Nephron progenitor cell (in vitro differentiated cells): ENCODE results near the gene KRT15.
A peak's percentile ranks its signal among the peaks of the same experiment; 100 is the strongest.

Source experiments
- DNase-seq: peaks from one replicate; pipeline ENCODE4 v3.0.0; 2021
- H3K27ac Mint-ChIP-seq: 2 replicates; pipeline ENCODE4 v1.8.0; 2021; ENCODE audit warnings: mild to moderate bottlenecking, moderate library complexity, mixed read lengths
- H3K27me3 Mint-ChIP-seq: 2 replicates; pipeline ENCODE4 v1.8.0; 2021; ENCODE audit warnings: mild to moderate bottlenecking, low read depth, mixed read lengths; ENCODE audit not compliant: poor library complexity
- H3K36me3 Mint-ChIP-seq: 2 replicates; pipeline ENCODE4 v1.8.0; 2021; ENCODE audit warnings: low read depth, mixed read lengths
- H3K4me1 Mint-ChIP-seq: 2 replicates; pipeline ENCODE4 v1.8.0; 2021; ENCODE audit warnings: mixed read lengths
- H3K4me3 Mint-ChIP-seq: 2 replicates; pipeline ENCODE4 v1.8.0; 2021; ENCODE audit warnings: mild to moderate bottlenecking, moderate library complexity, mixed read lengths
- H3K9me3 Mint-ChIP-seq: 2 replicates; pipeline ENCODE4 v1.8.0; 2021; ENCODE audit warnings: mild to moderate bottlenecking, moderate library complexity, mixed read lengths
- TF ChIP-seq, protein P1 (sequence below): fragments of 200-600 bp; sonication (generic); IDR thresholded peaks from 2 replicates; pipeline ENCODE4 v1.5.0; 2021; ENCODE audit warnings: antibody characterized with exemption

The KRT15 gene

DNA sequence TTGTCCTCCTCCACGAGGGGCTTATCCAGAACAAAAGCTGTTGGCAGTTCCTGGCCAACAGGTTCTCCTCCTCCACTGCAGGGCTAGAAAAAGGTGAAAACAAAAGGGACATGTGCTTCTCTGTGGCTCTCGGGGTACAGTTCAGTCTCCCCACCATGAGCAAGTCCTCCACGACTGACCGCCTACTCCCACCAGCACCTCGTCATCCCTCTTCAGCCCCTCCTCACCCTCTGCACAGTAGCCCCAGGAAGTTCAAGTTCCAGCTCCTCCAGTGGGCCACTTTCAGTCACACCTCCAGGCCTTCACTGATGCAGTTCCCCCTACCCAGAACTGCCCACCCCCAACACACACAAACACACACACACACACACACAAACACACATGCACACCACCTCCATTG lies 33.8 kb upstream of the KRT15 start:
- peaks cover 3% of the 10 kb centered on the region for H3K27me3 Mint-ChIP-seq
- H3K36me3 Mint-ChIP-seq: no peaks in the 10 kb centered on the region
- H3K27ac Mint-ChIP-seq: peak overlapping the region; percentile 74
- H3K4me1 Mint-ChIP-seq: peaks cover 67% of the 10 kb centered on the region
- TF ChIP-seq, protein P1, sequence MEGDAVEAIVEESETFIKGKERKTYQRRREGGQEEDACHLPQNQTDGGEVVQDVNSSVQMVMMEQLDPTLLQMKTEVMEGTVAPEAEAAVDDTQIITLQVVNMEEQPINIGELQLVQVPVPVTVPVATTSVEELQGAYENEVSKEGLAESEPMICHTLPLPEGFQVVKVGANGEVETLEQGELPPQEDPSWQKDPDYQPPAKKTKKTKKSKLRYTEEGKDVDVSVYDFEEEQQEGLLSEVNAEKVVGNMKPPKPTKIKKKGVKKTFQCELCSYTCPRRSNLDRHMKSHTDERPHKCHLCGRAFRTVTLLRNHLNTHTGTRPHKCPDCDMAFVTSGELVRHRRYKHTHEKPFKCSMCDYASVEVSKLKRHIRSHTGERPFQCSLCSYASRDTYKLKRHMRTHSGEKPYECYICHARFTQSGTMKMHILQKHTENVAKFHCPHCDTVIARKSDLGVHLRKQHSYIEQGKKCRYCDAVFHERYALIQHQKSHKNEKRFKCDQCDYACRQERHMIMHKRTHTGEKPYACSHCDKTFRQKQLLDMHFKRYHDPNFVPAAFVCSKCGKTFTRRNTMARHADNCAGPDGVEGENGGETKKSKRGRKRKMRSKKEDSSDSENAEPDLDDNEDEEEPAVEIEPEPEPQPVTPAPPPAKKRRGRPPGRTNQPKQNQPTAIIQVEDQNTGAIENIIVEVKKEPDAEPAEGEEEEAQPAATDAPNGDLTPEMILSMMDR: no peak
- H3K9me3 Mint-ChIP-seq: no peaks in the 10 kb centered on the region
- peak overlapping the region; percentile 2 for H3K4me3 Mint-ChIP-seq
- no peak for DNase-seq

DNA sequence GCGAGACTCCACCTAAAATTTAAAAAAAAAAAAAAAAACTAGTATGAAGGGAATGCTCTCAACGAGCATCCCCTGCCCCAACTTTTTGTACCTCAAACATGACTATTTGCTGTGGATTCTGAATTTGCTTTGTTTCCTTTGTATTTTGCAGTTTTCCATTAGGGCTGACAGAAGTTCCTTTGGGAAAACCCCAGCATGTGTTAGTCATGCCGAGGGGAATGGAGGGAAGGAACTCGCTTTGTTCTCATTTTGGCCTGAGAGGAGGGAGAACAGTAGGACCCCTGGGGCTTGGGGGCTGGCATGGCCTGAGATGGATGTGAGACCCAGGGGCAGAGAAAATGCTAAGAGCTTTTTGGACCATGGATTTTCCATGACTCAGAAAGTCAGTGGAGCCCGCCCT lies 32.7 kb upstream of the KRT15 start:
- Mint-ChIP-seq H3K36me3 (peaks cover 3% of the 10 kb centered on the region), H3K4me1 (peaks cover 74% of the 10 kb centered on the region), H3K4me3 (no peak overlapping the region), H3K27ac (no peak overlapping the region), H3K27me3 (peaks cover 3% of the 10 kb centered on the region), H3K9me3 (peaks cover 6% of the 10 kb centered on the region)
- TF ChIP-seq, protein P1: no peak
- DNase-seq: no peak

DNA sequence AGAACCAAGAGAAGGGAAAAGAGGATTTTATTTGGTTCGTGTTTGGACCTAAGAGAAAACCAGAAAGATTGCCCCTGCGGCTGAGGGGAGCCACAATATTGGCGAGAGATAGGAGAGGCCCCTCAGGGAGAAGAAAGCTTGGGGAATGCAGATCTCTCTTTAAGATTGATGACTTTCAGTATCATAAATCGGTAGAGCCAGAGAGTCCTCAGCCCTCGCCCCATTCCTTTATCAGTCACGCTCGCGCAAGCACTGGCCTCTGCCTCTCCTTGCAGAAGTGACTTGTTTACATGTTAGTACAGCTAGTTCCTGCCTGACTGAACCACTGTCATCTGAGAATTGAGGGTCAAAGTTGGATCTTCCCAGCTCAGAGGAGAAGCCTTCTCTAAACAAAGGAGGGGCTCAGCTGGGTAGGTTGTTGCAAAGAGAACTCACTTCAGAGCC lies 30.9 kb upstream of the KRT15 start:
- peaks cover 3% of the 10 kb centered on the region for H3K36me3 Mint-ChIP-seq
- H3K4me3 Mint-ChIP-seq: peak overlapping the region; percentile 65
- H3K4me1 Mint-ChIP-seq: peaks cover 82% of the 10 kb centered on the region
- H3K27me3 Mint-ChIP-seq: peaks cover 3% of the 10 kb centered on the region
- peak overlapping the region; percentile 99 for H3K27ac Mint-ChIP-seq
- peak; percentile 69 for DNase-seq
- TF ChIP-seq, protein P1: no peak
- peaks cover 7% of the 10 kb centered on the region for H3K9me3 Mint-ChIP-seq

DNA sequence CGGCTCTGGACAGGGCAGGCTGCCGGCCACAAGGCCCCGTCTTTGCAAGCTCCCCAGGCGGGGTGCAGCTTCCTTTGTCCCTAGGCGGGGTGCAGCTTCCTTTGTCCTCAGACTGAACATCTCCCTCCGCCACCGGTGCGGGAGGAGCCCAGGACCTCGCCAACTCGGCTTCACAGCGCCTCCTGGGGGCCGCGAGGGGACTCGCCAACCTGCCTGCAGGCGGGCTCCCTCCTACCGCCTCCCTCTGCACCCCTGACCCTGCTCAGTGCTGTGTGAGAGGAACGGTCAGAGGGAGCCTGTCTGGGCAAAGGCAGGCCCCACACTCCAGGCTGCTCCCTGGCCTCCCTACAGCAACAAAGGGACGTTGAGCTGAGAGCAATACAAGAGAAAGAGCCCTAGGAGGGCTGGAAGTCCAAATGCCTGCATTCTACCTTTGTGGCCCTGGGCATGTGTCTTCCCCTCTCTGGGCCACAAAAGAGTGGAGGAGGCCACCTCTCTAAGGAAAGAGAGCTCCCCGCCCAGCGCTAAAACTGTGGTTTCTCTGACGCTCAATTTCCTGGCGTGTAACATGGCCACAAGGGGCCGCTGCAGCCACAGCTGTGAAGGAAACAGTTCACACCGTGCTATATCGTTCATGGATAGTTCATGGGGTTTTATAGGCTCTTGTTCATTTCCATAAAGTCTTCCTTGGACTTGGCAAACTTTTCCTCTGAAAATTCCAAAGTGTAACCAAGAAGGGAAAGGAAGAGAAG lies 30.3 kb upstream of the KRT15 start:
- Mint-ChIP-seq H3K9me3 (peaks cover 7% of the 10 kb centered on the region), H3K4me1 (peaks cover 84% of the 10 kb centered on the region), H3K27me3 (no peaks in the 10 kb centered on the region), H3K4me3 (peak overlapping the region; percentile 65), H3K36me3 (peaks cover 3% of the 10 kb centered on the region), H3K27ac (peak overlapping the region; percentile 99)
- peak; percentile 86 for DNase-seq
- TF ChIP-seq, protein P1: peak; percentile 90

DNA sequence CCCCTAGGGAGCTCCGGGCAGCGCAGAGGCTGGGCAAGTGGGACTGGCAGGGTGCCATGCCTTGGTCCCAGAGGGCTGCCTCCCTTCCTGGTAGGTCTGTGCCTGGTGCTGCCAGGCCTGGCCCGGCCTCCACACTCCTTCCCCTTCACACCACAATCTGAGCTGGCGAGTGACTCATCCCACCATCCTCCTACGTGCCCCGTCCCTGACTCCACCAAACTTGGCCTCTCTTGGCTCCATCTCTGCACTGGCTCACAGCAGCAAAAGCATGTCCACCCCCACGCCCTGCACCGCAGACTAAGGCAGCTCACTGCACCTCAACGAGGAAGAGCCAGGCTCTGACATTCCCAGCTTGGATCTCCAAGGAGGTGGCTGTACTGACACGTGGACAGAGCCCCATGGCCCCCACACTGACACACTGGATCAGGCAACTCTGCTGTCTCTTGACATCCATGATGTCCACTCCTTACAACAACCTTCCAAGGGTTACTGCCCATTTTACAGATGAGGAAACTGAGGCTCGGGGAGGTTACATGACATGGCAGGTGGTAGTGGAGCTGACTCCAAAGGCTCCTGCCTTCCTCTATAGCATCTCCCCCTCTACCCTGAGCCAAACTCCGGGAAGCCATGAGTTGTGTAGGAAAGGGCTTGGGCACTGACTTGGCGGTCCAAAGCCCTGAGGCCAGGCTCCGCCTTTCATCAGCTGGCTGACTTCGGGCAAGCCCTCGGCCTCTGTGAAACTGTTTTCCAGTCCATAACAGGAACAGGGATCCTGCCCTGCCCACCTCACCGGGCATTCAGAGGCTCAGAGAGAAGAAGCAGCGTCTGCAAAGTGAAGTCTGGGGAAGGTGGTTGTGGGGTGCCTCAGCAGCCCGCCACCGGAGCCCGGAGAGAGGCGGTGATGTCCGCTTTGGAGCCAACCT lies 29.5 kb upstream of the KRT15 start:
- TF ChIP-seq, protein P1: no peak
- H3K36me3 Mint-ChIP-seq: peaks cover 3% of the 10 kb centered on the region
- H3K4me3 Mint-ChIP-seq: peak overlapping the region; percentile 52
- H3K4me1 Mint-ChIP-seq: peaks cover 84% of the 10 kb centered on the region
- no peak for DNase-seq
- peaks cover 7% of the 10 kb centered on the region for H3K9me3 Mint-ChIP-seq
- no peaks in the 10 kb centered on the region for H3K27me3 Mint-ChIP-seq
- H3K27ac Mint-ChIP-seq: peak overlapping the region; percentile 94
